ENCODE results near the gene ALMS1. TPM values are rescaled to one million over a fixed set of nuclear protein-coding genes. Genes with fewer than 3 reads are reported as not detected.

Gene ALMS1, protein sequence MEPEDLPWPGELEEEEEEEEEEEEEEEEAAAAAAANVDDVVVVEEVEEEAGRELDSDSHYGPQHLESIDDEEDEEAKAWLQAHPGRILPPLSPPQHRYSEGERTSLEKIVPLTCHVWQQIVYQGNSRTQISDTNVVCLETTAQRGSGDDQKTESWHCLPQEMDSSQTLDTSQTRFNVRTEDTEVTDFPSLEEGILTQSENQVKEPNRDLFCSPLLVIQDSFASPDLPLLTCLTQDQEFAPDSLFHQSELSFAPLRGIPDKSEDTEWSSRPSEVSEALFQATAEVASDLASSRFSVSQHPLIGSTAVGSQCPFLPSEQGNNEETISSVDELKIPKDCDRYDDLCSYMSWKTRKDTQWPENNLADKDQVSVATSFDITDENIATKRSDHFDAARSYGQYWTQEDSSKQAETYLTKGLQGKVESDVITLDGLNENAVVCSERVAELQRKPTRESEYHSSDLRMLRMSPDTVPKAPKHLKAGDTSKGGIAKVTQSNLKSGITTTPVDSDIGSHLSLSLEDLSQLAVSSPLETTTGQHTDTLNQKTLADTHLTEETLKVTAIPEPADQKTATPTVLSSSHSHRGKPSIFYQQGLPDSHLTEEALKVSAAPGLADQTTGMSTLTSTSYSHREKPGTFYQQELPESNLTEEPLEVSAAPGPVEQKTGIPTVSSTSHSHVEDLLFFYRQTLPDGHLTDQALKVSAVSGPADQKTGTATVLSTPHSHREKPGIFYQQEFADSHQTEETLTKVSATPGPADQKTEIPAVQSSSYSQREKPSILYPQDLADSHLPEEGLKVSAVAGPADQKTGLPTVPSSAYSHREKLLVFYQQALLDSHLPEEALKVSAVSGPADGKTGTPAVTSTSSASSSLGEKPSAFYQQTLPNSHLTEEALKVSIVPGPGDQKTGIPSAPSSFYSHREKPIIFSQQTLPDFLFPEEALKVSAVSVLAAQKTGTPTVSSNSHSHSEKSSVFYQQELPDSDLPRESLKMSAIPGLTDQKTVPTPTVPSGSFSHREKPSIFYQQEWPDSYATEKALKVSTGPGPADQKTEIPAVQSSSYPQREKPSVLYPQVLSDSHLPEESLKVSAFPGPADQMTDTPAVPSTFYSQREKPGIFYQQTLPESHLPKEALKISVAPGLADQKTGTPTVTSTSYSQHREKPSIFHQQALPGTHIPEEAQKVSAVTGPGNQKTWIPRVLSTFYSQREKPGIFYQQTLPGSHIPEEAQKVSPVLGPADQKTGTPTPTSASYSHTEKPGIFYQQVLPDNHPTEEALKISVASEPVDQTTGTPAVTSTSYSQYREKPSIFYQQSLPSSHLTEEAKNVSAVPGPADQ (N-terminal part only)
- 0.85 and 6.0 TPM in 2 replicates for polyA plus RNA-seq

DNA sequence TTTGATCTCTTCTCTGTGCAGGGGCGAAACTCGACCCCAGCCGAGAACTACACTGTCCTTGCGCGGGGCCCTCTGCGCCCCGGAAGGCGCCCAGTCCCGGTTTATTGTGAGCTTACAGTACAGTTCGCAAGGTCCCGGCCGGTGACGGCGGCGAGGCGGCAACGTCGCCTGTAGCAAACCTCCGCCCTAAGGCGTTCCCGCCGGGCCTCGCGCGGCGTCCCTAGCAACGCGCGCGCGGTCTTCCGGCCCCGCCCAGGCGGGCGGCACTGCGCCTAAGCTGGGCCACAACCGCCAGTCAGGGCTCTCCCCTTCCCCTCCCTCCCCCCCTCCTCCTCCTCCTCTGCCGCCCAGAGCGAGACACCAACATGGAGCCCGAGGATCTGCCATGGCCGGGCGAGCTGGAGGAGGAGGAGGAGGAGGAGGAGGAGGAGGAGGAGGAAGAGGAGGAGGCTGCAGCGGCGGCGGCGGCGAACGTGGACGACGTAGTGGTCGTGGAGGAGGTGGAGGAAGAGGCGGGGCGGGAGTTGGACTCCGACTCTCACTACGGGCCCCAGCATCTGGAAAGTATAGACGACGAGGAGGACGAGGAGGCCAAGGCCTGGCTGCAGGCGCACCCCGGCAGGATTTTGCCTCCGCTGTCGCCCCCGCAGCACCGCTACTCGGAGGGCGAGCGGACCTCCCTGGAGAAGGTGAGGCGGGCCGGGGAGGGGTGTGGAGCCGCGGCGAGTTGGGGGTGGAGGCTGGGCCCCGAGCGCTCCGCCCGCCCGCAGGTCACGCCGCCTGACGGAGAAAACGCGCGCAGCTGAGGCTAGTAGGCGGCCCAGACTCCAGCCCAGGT lies at the start of gene ALMS1:
Gene ALMS1, plus strand, starts transcription at position 333 of the 838 bp plus-strand sequence. Its CDS starts 33 bp downstream, at position 366.

DNA sequence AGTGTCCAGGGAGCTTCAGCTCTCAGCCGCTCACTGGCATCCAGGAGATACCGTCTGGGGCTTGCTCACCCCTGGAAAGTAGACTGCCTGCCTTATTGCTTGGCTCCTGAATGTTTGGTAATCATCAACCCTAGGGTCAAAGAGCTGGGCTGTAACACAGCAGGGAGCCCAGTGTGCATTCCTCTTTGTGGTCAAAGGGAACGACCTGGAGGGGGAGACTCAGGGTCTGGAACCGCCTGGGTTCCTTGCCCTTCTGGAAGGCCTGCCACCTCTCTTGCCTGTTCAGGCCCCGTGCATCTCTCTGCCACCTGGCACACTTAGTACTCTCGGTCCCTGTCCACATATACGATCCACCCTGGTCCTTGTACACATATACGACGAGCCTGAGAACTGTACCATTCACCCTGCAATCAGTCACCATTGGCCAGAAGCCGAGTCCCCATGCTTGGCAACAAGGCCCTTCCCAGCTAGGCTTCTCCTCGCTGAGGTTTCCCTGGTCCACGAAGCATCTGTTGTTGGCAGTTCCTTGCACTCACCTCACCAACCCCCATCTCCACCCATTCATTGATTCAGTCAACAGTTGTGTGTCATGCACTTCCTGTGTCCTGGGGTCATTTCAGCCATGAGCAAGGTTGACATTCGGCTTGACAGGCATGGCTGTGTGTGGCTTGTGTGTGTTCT lies 256.8 kb downstream of the ALMS1 start, which contains the start of gene NAT8:
Gene NAT8, minus strand, starts transcription at position 85 of the 681 bp plus-strand sequence. CDS start 794 bp downstream, outside the sequence.

Other genes with a start within 250 kb of the ALMS1 start
- gene NOTO, start 183.3 kb upstream of the ALMS1 start, polyA plus RNA-seq: not detected in 2 replicates
- 4.4 and 5.0 TPM in 2 replicates for gene SMYD5, start 171.6 kb upstream of the ALMS1 start, polyA plus RNA-seq
- gene PRADC1, start 152.6 kb upstream of the ALMS1 start, polyA plus RNA-seq: 8.1 and 12.1 TPM in 2 replicates
- 138 and 170 TPM in 2 replicates for gene CCT7, start 151.5 kb upstream of the ALMS1 start, polyA plus RNA-seq
- gene FBXO41, start 101.4 kb upstream of the ALMS1 start, polyA plus RNA-seq: 0.06 and 1.5 TPM in 2 replicates
- gene EGR4, start 92.3 kb upstream of the ALMS1 start, polyA plus RNA-seq: 0.99 TPM in 1 of 2 replicates, not detected in the other